Lower leg skin (tissue), 3 donors: ENCODE data around the gene RNF213.

Experiments
- POLR2A ChIP-seq, 2 donors: fragments of 450-650 bp; IDR thresholded peaks; one replicate each; pipeline ENCODE4 v1.6.1; 2016 to 2017; ENCODE audit warnings: antibody characterized with exemption in 2 of 2, mild to moderate bottlenecking in 1 of 2, moderate library complexity in 1 of 2
- TF ChIP-seq, protein P1 (sequence below), 3 donors: fragments of 450-650 bp; IDR thresholded peaks; one replicate each; pipeline ENCODE4 v1.5.1; 2016; ENCODE audit warnings: antibody characterized with exemption in 3 of 3, mild to moderate bottlenecking in 3 of 3, moderate library complexity in 2 of 3

DNA sequence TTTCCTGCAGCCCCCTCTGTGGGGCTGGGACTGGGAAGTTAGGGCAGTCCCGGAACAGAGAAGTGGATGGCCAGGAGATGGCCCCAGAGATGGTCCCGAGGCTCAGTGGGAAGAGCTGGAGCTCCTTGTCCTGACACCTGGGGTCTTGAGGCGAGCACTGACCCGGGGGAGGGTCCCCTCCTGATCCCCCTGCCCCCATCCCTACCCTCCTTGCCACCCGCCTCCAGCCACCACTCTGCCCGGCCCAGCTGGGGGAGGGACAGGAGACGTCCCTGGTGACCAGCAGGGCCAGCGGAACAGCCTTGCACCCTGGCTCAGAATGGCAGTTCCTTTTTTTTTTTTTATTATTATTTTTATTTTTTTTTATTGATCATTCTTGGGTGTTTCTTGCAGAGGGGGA, 13.9 kb upstream of the RNF213 start:
- TF ChIP-seq, protein P1, sequence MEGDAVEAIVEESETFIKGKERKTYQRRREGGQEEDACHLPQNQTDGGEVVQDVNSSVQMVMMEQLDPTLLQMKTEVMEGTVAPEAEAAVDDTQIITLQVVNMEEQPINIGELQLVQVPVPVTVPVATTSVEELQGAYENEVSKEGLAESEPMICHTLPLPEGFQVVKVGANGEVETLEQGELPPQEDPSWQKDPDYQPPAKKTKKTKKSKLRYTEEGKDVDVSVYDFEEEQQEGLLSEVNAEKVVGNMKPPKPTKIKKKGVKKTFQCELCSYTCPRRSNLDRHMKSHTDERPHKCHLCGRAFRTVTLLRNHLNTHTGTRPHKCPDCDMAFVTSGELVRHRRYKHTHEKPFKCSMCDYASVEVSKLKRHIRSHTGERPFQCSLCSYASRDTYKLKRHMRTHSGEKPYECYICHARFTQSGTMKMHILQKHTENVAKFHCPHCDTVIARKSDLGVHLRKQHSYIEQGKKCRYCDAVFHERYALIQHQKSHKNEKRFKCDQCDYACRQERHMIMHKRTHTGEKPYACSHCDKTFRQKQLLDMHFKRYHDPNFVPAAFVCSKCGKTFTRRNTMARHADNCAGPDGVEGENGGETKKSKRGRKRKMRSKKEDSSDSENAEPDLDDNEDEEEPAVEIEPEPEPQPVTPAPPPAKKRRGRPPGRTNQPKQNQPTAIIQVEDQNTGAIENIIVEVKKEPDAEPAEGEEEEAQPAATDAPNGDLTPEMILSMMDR (IDR thresholded peaks at IDR 0.05), result no peak
- TF ChIP-seq POLR2A (IDR thresholded peaks at IDR 0.05), result no peak
